Panc1 (cell line): ENCODE results near the gene LIMK2. TPM values are rescaled to one million over a fixed set of nuclear protein-coding genes. Genes with fewer than 3 reads are reported as not detected.
"Not testable (repeated sequence)": the region's sequence is repeated elsewhere in the genome, so short reads cannot be mapped to it uniquely, and the experiment has no call there.

Source experiments
- ATAC-seq: fragments of 200-7000 bp; cut with Tn5 transposase; 2 replicates; pipeline ENCODE4 v1.9.1; 2020; ENCODE audit warnings: mild to moderate bottlenecking, moderate library complexity
- BruUV-seq: library from RNA; stranded (reverse); fragments of 400-500 nt; replicated peaks from 2 replicates; lab custom pipeline; 2021; lab: Mats Ljungman, UMichigan
- CTCF ChIA-PET: fragments of 300-600 bp; sonication (Branson Sonifier 250); formaldehyde crosslinking; loops from one replicate; lab custom pipeline; 2022; ENCODE audit warnings: antibody characterized with exemption; lab: Charles Lee
- POLR2A ChIA-PET: fragments of 300-600 bp; sonication (Branson Sonifier 250); formaldehyde crosslinking; loops from one replicate; lab custom pipeline; 2022; ENCODE audit warnings: antibody characterized with exemption; lab: Charles Lee
- DNase-seq: peaks from one replicate; pipeline ENCODE4 v3.0.0-alpha.2; 2010; ENCODE audit warnings: low read depth, low spot score
- H3K27ac ChIP-seq: 2 replicates; pipeline ENCODE4 v1.5.1; 2011; ENCODE audit warnings: mild to moderate bottlenecking, low read length, inconsistent platforms
- H3K27me3 ChIP-seq: fragments of 200-500 bp; sonication (Bioruptor generic); 2 replicates; pipeline ENCODE4 v1.6.0; 2014; ENCODE audit warnings: low read length, inconsistent platforms; ENCODE audit not compliant: control insufficient read depth, insufficient read depth
- H3K36me3 ChIP-seq: fragments of 200-500 bp; sonication (Bioruptor generic); 2 replicates; pipeline ENCODE4 v1.5.1; 2014; ENCODE audit warnings: inconsistent platforms, mild to moderate bottlenecking, low read length, moderate library complexity; ENCODE audit not compliant: control insufficient read depth, insufficient read depth
- H3K4me1 ChIP-seq: 2 replicates; pipeline ENCODE4 v1.5.1; 2011; ENCODE audit warnings: inconsistent platforms, mild to moderate bottlenecking, low read length, moderate library complexity; ENCODE audit not compliant: control insufficient read depth, insufficient read depth
- H3K4me3 ChIP-seq, 2 experiments: 2 replicates each; pipeline ENCODE4 v1.5.1; 2011 to 2012; ENCODE audit warnings: low read depth in 2 of 2, low read length in 2 of 2, mild to moderate bottlenecking in 2 of 2, inconsistent platforms in 1 of 2, moderate library complexity in 1 of 2
- H3K9me3 ChIP-seq: fragments of 200-500 bp; sonication (Bioruptor generic); 2 replicates; pipeline ENCODE4 v1.5.1; 2014; ENCODE audit warnings: low read depth, mild to moderate bottlenecking, inconsistent platforms, low read length, moderate library complexity; ENCODE audit not compliant: control insufficient read depth, insufficient read depth
- POLR2AphosphoS5 ChIP-seq: IDR thresholded peaks from 2 replicates; pipeline ENCODE4 v1.6.1; 2012; ENCODE audit warnings: mild to moderate bottlenecking, low read depth, low read length, moderate library complexity
- SIN3A ChIP-seq: IDR thresholded peaks from 2 replicates; pipeline ENCODE4 v1.6.1; 2012; ENCODE audit warnings: low read depth, mild to moderate bottlenecking, low read length, moderate library complexity, borderline replicate concordance; ENCODE audit not compliant: insufficient read depth
- TCF7L2 ChIP-seq: IDR thresholded peaks from 2 replicates; pipeline ENCODE4 v1.6.1; 2011; ENCODE audit warnings: mild to moderate bottlenecking, low read depth, low read length, inconsistent platforms
- in situ Hi-C: cut with HindIII; loops from 2 replicates; pipeline ENCODE4 v1.10.0; 2016; ENCODE audit warnings: low sequenced_read_pairs, low pct_unique_long_range_greater_than_20kb
- intact Hi-C: fragments of 100-400 bp; cut with micrococcal nuclease; formaldehyde crosslinking; loops from one replicate; pipeline ENCODE4 v1.10.0; 2022; ENCODE audit not compliant: unreplicated experiment
- total RNA-seq: library from RNA; stranded (reverse); gene quantifications from one replicate; pipeline ENCODE4 v1.2.1, GENCODE V29; 2021; ENCODE audit not compliant: unreplicated experiment
- TF ChIP-seq, protein P1 (sequence below), 2 experiments: IDR thresholded peaks; 2 replicates each; pipeline ENCODE4 v1.6.1; 2011 to 2012; ENCODE audit warnings: low read depth in 2 of 2, control low read depth in 1 of 2, low read length in 1 of 2, mild to moderate bottlenecking in 1 of 2, moderate library complexity in 1 of 2; ENCODE audit not compliant: insufficient read depth in 1 of 2
- TF ChIP-seq, protein P2 (sequence below): fragments of 450-650 bp; IDR thresholded peaks from 2 replicates; pipeline ENCODE4 v1.5.1; 2017; ENCODE audit warnings: mild to moderate bottlenecking

Gene LIMK2
- total RNA-seq, 1 experiment from 2014 or later: 12.6 TPM

DNA sequence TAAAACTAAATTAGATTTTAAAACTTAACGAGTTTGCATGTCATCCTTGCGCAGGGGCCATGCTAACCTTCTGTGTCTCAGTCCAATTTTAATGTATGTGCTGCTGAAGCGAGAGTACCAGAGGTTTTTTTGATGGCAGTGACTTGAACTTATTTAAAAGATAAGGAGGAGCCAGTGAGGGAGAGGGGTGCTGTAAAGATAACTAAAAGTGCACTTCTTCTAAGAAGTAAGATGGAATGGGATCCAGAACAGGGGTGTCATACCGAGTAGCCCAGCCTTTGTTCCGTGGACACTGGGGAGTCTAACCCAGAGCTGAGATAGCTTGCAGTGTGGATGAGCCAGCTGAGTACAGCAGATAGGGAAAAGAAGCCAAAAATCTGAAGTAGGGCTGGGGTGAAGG is 10.6 kb downstream of the LIMK2 start:
- CTCF ChIA-PET: no interaction called here

DNA sequence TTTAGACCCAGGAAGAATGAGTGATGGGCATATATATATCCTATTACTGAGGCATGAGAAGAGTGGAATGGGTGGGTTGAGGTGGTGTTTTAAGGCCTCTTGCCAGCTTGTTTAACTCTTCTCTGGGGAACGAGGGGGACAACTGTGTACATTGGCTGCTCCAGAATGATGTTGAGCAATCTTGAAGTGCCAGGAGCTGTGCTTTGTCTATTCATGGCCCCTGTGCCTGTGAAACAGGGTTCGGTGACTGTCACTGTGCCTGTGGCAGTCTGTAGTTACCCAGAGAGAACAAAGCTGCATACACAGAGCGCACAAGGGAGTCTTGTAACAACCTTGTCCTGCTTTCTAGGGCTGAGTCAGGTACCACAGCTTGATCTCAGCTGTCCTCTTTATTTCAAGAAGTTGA is 11.7 kb downstream of the LIMK2 start:
- TF ChIP-seq SIN3A: no peak
- TF ChIP-seq, protein P1, sequence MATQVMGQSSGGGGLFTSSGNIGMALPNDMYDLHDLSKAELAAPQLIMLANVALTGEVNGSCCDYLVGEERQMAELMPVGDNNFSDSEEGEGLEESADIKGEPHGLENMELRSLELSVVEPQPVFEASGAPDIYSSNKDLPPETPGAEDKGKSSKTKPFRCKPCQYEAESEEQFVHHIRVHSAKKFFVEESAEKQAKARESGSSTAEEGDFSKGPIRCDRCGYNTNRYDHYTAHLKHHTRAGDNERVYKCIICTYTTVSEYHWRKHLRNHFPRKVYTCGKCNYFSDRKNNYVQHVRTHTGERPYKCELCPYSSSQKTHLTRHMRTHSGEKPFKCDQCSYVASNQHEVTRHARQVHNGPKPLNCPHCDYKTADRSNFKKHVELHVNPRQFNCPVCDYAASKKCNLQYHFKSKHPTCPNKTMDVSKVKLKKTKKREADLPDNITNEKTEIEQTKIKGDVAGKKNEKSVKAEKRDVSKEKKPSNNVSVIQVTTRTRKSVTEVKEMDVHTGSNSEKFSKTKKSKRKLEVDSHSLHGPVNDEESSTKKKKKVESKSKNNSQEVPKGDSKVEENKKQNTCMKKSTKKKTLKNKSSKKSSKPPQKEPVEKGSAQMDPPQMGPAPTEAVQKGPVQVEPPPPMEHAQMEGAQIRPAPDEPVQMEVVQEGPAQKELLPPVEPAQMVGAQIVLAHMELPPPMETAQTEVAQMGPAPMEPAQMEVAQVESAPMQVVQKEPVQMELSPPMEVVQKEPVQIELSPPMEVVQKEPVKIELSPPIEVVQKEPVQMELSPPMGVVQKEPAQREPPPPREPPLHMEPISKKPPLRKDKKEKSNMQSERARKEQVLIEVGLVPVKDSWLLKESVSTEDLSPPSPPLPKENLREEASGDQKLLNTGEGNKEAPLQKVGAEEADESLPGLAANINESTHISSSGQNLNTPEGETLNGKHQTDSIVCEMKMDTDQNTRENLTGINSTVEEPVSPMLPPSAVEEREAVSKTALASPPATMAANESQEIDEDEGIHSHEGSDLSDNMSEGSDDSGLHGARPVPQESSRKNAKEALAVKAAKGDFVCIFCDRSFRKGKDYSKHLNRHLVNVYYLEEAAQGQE (IDR thresholded peaks at IDR 0.05; ENCODE audit: insufficient read depth in 1 of 2, low read depth in 2 of 2, low read length in 1 of 2): no peak
- TF ChIP-seq, protein P2, sequence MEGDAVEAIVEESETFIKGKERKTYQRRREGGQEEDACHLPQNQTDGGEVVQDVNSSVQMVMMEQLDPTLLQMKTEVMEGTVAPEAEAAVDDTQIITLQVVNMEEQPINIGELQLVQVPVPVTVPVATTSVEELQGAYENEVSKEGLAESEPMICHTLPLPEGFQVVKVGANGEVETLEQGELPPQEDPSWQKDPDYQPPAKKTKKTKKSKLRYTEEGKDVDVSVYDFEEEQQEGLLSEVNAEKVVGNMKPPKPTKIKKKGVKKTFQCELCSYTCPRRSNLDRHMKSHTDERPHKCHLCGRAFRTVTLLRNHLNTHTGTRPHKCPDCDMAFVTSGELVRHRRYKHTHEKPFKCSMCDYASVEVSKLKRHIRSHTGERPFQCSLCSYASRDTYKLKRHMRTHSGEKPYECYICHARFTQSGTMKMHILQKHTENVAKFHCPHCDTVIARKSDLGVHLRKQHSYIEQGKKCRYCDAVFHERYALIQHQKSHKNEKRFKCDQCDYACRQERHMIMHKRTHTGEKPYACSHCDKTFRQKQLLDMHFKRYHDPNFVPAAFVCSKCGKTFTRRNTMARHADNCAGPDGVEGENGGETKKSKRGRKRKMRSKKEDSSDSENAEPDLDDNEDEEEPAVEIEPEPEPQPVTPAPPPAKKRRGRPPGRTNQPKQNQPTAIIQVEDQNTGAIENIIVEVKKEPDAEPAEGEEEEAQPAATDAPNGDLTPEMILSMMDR: no peak
- no peak for TF ChIP-seq TCF7L2
- TF ChIP-seq POLR2AphosphoS5: no peak
- no peaks in the 10 kb centered on the region for H3K27me3 ChIP-seq
- DNase-seq (no peak), ATAC-seq (no peak)
- H3K9me3 ChIP-seq: no peaks in the 10 kb centered on the region
- H3K4me3 ChIP-seq: no peak overlapping the region
- intact Hi-C loops (no loop called here), in situ Hi-C loops (no loop called here)
- ChIA-PET CTCF (no interaction called here), POLR2A (no interaction called here)
- H3K27ac ChIP-seq: no peak overlapping the region
- no TSS peak for BruUV-seq
- H3K4me1 ChIP-seq: peaks cover 9% of the 10 kb centered on the region
- H3K36me3 ChIP-seq: no peaks in the 10 kb centered on the region

More for the DNA sequence above, 10.6 kb downstream of the LIMK2 start:
- BruUV-seq: no TSS peak
- POLR2A ChIA-PET: no interaction called here
- DNase-seq (no peak), ATAC-seq (no peak)
- Histone ChIP-seq H3K27me3 (no peaks in the 10 kb centered on the region), H3K36me3 (no peaks in the 10 kb centered on the region), H3K9me3 (no peaks in the 10 kb centered on the region), H3K4me3 (no peak overlapping the region), H3K4me1 (peaks cover 12% of the 10 kb centered on the region), H3K27ac (no peak overlapping the region)
- intact Hi-C loops: no loop called here
- no peak for TF ChIP-seq POLR2AphosphoS5
- TF ChIP-seq, protein P2: no peak
- TF ChIP-seq SIN3A: no peak
- TF ChIP-seq, protein P1 (IDR thresholded peaks at IDR 0.05; ENCODE audit: insufficient read depth in 1 of 2, low read depth in 2 of 2, low read length in 1 of 2): no peak
- TF ChIP-seq TCF7L2: no peak
- in situ Hi-C loops: no loop called here

DNA sequence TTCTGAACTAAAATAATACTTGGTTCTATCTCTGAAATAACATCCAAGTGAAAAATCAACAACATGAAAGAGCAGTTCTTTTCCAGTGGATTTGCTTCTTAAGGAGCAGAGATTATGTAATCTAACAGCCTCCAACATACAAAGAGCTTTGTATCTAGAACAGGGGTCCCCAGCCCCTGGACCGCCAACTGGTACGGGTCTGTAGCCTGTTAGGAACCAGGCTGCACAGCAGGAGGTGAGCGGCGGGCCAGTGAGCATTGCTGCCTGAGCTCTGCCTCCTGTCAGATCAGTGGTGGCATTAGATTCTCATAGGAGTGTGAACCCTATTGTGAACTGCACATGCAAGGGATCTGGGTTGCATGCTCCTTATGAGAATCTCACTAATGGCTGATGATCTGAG is 12.6 kb downstream of the LIMK2 start:
- ATAC-seq, BruUV-seq: not testable (repeated sequence)
- CTCF ChIA-PET: interaction anchor here (0.7 kb wide), 2 partner anchors 11 to 33 kb away, joined by 6 to 12 read pairs; no protein-coding TSS in a partner anchor

More for the DNA sequence above, 12.6 kb downstream of the LIMK2 start:
- H3K27me3 ChIP-seq, H3K4me3 ChIP-seq, H3K36me3 ChIP-seq, in situ Hi-C loops, H3K4me1 ChIP-seq, POLR2A ChIA-PET, intact Hi-C loops, H3K27ac ChIP-seq, DNase-seq, H3K9me3 ChIP-seq: not testable (repeated sequence)
